GM18519 (cell line): ENCODE measurements around the gene SLC39A12.

Experiments used
- ATAC-seq: cut with Tn5 transposase; IDR thresholded peaks from one replicate; pipeline ENCODE4 v1.9.1; 2021; ENCODE audit warnings: mild to moderate bottlenecking, moderate library complexity; ENCODE audit not compliant: unreplicated experiment, low FRiP score

SLC39A12 gene

DNA sequence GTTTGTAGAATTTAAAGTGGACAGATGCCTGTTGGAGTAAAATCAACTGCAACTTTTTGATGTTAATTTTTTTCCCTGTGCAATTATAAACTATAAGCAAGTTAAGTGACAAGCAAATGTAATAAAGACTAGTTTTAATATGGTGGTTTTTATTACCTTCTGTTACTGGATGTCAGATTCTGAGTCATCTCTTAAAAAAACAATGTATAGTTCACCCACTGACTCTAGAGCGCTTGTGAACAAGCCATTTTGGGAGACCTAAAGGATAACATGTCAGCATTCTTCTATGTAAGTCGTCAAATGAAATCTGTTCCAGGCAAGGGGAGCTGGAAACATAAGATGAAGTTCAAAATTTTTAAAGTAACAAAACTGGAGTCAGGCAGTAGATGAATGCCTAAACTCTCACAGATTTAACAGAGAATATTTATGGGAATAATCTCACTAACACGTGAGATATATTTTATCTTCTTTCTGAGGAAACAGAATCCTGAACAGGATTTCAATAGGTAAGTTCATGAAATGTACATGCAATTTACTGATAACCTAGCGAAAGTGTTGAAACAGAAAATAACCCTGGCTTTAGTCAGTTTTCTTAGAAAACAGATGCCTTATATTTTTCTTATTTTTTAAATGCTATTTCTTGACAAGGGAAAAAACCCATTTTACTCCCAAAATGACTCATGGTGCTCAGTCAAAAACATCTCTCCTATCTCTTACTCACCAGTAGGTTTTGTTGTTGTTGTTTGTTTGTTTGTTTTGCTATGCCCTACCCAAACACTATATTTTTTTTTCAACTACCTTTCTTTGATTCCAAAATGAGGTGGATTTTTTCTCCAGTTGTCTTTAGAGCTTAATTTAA lies 91.7 kb downstream of the SLC39A12 start:
- ATAC-seq, result no peak

DNA sequence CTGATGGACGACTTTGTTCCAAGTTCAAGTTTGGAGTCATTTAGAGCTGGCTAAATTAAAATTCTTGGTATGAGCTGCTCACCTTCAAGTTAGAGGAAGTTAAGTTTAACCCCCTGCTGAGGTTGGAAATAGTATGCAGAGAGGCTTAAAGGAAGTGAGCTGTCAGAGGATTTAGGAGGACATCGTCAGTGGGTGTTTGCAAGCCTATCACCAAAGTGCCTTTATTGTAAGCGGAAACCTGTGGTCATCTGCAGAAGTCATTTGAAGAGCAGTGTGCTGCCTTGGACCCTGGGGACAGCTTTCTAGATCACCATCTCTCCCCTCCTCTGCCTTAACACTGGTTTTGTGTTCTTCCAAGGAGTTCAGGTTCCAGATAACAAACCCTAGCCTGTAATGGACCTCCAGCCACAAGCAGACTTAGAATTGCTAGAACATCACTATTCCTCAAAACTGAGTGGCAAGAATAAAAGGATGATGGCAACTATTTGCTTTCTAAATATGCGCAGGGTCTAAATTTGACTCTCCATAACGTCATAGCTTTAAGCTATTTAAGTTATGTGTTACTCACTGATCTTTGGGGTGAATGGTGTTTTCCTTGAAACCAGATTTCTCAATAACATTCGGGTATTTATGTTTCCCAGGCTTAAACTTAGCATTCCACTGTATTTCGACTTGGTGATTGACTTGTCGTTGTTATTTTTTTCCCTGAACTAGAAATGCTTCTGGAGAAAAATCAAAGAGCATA lies 93.4 kb downstream of the SLC39A12 start:
- ATAC-seq, result peak; percentile 69

DNA sequence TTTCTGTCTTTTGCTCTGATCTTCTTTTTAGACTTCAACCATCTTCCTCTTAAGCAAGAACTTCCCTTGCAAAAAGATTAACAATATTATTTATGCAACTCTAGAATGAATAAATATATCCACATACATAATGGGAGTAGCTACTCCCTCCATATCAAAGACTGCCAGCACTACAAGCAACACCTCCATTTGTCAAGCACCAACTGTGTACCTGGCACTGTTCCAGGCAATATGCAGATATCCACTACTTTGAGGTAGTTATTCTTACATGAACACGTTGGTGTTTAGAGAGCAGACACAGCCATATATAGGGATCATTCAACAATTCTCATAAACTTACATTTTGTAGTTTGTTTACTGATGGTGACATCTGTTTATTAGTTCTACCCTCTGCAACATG lies 104.9 kb downstream of the SLC39A12 start:
- ATAC-seq, result no peak

DNA sequence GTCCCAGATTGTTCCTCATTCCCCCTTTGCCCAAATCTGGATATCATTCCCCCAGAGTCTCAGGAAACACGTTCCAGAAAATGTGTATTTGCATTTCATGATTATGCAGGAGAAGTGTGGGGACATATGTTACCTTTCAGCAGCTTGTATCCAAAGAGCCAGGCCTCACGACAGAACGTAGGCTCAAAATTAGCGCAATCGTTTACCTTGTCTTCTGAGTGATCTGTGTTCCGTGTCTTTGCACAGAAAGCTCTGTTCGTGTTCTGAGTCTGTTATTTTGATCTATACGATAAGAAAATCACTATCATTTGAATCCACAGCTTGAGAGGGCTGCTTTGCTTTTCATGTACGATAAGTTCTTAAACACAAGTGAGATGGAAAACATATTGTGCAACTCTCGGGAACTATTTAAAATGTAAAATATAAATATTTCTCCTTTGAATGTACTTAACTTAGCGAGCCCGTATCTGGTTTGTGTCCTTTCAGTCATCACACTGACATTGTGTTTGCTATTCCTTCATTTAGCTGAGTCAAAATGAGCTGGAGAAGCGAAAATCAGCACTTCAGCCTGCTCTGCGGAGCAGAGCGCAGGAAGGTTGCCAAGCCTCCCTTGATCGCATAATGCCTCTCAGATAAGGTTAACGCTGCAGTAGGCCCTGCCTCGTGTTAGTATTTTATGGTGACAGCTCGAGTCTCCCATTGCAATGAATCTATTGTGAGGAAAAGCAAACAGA lies 108.3 kb downstream of the SLC39A12 start:
- ATAC-seq, result no peak

DNA sequence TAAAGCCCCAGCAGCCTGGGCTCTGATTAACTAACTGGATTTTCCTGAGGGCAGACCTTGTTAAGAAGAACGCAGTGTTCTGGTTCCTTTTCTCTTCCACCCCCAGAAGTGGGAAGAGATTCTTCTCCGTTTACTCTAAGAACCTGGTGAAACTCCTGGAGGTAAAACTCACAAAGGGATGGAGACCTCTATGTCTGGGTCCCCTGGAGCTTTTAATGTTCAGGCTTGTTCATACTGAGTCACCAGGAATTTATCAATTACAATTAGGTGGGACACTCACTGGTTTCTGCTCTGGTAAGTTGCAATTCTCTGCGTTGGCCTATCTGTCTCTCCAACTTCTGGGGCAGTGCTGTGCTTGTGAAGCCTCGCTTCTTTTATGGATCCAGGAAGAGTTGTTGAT lies 115.2 kb downstream of the SLC39A12 start:
- no peak for ATAC-seq

DNA sequence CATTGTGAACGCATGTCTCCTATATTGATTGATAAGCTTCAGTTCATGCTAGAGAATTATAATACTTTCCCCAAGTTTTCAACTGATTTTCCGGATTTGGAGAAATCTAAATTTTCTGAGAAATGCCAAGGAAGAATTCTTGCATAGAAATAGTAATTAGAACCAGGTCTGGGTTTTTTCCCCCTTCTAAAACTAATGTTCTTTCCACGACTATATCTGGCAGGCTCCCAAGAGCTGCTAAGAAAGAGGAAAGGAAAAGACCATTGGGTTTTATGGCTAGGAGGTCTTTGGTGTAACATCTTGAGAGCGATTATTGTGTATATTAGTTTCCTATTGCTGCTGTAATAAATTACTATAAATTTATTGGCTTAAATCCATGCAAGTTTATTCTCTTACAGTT lies 116.7 kb downstream of the SLC39A12 start:
- ATAC-seq, result no peak

DNA sequence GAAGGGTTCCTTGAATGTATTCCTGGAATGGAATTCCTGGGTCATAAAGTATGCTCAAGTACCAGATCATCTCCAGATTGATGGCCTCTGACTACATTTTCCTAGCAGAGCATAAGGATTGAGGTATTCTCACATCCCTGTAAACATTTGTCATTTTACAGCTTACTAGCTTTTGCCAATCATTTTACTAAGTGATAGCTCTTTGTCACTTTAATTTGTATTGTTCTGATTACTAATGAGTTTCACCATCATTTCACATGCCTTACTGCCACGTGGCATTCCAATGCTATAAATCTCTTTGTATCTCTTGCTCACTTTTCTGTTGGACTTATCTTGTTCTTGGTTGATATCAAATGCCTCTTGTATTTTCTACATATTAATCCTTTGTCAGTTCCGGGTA lies 119.9 kb downstream of the SLC39A12 start:
- no peak for ATAC-seq

DNA sequence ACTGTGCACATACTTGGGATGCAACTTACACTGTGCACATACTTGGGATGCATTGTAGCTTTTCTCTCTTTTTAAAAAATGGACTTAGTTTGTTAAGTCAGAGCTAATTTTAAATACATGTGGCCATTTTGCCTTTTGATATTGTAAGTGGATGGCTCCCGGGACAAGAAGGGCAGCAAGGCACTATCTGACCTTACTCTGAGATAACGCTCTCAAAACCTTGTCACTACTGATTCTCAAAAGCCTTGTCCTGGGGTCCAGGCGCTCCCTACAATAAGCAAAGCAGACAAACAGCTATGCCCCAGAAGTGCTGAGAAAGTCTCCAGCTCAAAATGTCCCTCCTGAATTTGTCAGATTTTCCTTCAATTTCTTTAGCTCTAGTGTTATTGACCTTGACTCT lies 121.6 kb downstream of the SLC39A12 start:
- ATAC-seq, result no peak

DNA sequence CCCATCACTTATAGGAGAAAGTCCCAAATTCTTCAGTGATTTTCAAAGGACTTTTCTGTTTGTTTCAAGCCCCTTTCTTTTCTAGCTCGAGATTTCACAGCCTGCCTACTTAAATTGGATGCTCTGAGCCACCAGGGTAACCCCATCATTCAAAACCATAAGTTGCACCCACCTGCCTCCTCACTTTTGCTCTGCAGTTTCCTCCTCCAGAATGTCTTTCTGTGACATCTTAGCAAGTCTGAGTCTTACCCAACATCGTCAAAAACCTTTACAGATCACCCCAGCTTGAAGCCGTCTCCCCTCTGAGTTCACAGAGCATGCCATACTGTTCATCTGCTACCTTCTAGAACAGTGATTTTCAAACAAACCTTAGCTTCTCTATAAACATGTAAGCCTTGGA lies 124.2 kb downstream of the SLC39A12 start:
- ATAC-seq, result no peak

DNA sequence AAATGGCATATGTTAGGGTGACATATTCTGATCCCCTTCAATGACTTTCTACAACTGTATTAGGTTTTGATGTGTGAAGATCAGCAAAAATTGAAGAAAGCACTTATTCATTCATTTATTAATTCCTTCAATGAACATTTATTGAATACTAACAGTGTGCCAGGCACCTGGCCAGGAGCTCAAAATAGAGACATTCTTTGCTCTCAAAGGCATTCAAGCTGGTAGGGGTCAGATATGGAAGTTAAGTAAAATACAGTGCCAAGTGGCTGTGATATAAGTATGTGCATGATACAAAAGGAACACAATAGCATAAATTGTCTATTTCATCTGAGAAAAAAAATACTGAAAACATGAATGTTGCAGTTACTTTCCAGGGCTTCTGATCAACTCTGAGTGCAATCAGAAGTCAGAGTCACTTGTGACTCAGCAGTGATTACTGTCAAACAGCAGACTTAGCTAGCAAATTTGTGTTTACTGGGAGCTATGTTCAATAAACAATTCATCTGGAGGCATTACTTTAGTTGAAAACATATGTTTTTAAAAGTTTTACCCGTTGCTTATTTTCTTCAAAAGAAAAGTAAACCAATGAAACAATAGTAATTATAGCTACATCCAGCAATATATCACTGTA lies 128.1 kb downstream of the SLC39A12 start:
- no peak for ATAC-seq

DNA sequence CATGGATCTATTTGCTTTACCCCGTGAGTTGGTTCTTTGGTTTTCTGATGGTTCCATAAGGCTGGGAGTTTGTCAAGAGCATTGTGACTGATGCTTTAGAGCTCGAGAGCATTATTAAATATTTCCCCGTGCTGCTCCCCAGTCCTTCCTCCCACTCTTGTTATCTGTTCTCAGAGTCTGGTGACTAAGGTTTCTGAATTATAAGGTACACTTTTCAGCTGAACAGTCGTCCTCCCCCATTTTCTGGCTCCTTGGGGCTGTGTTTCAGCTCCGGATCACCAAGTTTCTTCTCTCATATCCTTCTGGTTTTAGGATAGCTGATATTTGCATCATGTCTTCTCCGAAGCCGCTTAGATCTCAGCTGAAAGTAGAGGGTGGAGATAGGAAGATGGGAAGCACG lies 130.7 kb downstream of the SLC39A12 start:
- no peak for ATAC-seq

DNA sequence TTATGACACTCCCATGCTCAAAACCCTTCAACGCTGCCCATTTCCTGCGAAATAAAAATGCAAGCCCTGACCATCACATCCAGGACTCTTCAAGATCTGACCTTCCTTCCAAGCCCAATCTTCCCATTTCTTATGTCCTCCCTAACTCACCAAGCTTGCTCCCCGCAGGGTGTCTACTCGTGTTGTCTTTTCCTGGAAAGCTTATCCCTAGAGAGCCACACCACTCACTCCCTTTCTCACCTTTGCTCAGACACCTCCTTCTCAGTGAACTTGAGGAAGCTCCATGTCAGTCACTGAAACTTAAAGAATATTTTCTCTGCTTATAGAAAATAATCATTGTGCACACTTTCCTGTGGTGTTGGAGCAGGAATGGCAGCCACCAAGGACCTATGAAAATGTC lies 134.1 kb downstream of the SLC39A12 start:
- no peak for ATAC-seq

DNA sequence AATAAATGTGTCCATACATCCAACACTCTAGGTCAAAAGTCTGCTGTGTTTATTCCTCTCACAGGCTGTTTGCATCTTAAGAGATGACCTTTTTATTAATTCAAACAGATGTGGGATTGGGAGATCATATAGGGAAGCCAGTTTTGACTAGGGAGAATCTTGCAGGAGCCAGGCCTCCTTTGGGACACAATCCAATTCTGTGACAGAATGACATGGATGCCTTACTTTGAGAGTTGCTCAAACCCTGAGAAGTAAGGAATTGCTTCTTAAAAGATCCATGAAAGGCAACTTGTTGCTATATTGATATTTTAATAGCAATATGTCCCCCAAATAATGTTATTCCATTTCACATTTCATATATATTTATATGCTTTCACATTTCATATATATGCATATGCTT lies 135.0 kb downstream of the SLC39A12 start:
- ATAC-seq, result no peak

DNA sequence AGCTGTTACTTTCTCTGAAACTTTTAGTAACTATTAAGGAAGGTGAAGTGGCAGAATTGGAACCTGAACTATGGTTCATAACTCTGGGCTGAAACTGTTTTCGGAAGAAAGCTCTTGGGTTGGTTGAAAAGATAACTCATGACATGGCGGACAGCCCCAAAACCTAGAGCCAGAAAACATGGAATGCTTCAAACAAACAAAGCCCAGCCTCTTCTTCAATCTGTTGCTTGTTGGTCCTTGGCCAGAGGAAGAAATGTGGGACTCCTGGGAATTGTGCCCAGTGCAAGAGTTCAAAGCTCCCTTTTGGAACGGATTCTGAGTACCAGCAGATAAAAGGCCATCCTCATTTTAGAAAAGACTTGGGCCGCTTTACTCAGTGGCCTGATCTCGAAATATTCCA lies 135.6 kb downstream of the SLC39A12 start:
- ATAC-seq, result no peak
